Right renal pelvis (tissue), 4 donors: Measurements from ENCODE around the gene CMTR1. TPM values are rescaled to one million over a fixed set of nuclear protein-coding genes. Genes with fewer than 3 reads are reported as not detected.

Source experiments
- DNase-seq, 4 donors: peaks; one replicate each; pipeline ENCODE4 v3.0.0-alpha.2; 2013; ENCODE audit warnings: low read depth in 4 of 4, low spot score in 3 of 4, missing footprints in 1 of 4
- polyA plus RNA-seq, 4 donors: library from polyadenylated mRNA; unstranded; fragments of 120-200 nt; gene quantifications; one replicate each; pipeline ENCODE4 v1.2.1, GENCODE V29; 2013; ENCODE audit not compliant: insufficient read length in 4 of 4

The CMTR1 gene
- polyA plus RNA-seq, 4 donors, result 43.5 to 49.3 (median 46.5) TPM

DNA sequence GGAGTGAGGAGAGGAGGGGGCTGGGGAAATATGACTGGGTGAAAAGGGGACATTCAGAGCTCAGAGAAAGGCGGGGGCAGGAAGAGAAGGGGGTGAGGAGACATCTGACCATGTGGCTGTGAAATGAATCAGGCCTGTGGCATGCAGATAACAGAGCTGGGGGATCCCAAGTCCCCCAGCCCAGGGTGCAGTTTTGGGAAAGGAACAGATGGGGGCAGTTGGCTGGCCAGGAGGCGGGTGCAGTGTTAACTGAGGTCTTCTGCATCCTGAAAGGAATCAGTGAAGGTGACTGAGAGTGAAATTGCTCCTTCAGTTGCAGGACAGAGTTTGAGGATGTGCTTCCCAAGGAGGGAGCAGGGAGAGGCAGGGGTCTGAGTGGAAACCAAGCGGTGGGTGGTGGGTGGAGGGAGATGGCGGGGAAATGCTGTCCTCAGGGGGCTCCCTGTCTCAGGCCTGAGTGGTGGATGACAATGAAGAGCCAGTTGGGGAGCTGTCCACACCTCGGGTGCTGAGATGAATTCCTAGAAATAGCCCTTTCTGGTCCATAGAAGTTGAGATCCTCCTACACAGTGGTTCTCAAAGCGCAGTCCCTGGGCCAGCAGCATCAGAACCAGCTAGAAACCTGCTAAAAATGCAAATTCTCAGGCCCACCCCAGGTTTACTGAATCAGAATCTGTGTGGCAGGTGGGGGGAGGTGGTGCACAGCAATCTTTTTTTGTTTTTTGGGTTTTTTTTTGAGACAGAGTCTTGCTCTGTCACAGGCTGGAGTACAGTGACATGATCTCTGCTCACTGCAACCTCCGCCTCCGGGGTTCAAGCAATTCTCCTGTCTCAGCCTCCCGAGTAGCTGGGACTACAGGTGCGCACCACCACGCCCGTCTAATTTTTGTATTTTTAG, 92.7 kb downstream of the CMTR1 start:
- no peak for DNase-seq

DNA sequence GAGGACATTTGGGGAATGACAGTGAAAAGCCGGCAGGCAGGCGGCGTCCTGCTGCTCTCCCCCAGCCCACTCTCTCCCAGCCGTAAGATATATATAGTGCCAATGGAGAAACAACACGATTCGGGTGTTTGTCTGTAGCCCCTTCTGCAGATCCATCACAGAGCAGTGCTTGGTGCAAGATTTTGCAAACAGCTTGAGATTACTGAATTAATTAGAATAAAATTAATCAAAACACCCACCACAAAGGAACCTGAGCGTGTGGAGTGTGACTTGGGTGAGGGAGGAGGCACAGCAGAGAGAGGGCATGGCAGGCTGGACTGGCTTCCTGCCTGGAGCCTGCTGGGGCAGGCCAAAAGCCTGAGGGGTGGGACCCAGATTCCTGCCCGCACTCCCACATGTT, 95.5 kb downstream of the CMTR1 start:
- no peak for DNase-seq

DNA sequence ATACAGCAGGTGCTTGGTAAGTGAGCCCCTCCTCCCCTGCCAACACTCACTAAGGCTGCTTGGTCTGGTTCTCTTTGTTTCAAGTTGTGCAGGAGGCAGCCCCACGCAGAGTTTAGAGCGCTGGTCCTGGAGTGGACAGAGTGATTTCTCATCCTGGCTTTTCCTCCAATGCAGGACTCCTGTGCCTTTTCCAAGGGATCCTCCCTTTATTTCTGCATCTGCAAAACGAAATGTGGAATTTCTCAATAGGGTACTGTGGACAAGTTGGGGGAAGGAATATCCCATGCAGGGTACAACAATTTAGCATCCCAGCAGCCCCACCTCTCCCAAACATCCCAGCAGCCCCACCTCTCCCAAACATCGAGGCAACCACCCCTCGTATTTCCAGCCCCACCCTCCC, 97.3 kb downstream of the CMTR1 start:
- DNase-seq, result no peak

DNA sequence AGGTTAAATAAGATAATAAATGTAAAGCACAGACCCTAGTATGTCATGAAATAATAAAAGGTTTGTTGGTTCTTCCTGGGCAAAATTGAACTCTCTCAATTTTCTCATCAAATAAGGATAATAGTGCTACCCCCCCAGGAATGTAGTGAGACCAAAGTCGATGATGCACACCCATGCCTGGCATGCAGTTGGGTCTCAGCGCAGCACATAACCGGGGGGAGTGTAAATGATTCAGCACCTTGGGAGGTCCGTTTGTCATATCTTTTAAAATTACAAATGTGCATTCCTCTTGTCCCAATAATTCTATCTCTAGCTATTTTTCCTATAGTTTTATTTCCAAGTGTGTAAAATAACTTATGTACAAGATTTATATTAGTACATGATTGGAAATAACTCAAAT, 98.0 kb downstream of the CMTR1 start:
- no peak for DNase-seq

Other genes starting within 250 kb of the CMTR1 start
- gene TBC1D22B, start 175.4 kb upstream of the CMTR1 start, polyA plus RNA-seq, result 10 to 100 TPM; 13.9 to 15.2 (median 14.3) TPM
- 1 to 10 TPM; 1.1 to 2.2 (median 1.6) TPM for gene TMEM217, start 175.1 kb upstream of the CMTR1 start, polyA plus RNA-seq
- gene RNF8, start 79.2 kb upstream of the CMTR1 start, polyA plus RNA-seq, result 10 to 100 TPM; 25.9 to 28.8 (median 27.8) TPM
- 10 to 100 TPM; 23.5 to 31.6 (median 26.0) TPM for gene CCDC167, start 66.7 kb downstream of the CMTR1 start, polyA plus RNA-seq